HG03025 (cell line): ENCODE measurements around the gene ZNF878.

Experiments used
- ATAC-seq: cut with Tn5 transposase; IDR thresholded peaks from one replicate; pipeline ENCODE4 v1.9.1; 2021; ENCODE audit warnings: mild to moderate bottlenecking, moderate library complexity; ENCODE audit not compliant: unreplicated experiment, low FRiP score

ZNF878 gene

GRCh38 chr19:12035220-12036172 is 17.3 kb downstream of the ZNF878 start, which contains the start of gene ZNF433:
Gene ZNF433, minus strand, starts transcription at chr19:12035679. Its CDS starts 140 bp downstream, at chr19:12035539.
- no peak for ATAC-seq

GRCh38 chr19:12034620-12035019 is 18.1 kb downstream of the ZNF878 start:
- no peak for ATAC-seq

- ATAC-seq, result no peak
Measured at GRCh38 chr19:12034198-12034597, 18.6 kb downstream of the ZNF878 start.

- ATAC-seq, result no peak
Measured at GRCh38 chr19:12015753-12016116, 37.0 kb downstream of the ZNF878 start.

- no peak for ATAC-seq
Measured at GRCh38 chr19:12015015-12015752, 37.6 kb downstream of the ZNF878 start.

GRCh38 chr19:12000152-12000981 is 52.4 kb downstream of the ZNF878 start:
- ATAC-seq, result no peak

- no peak for ATAC-seq
Measured at GRCh38 chr19:11995174-11995573, 57.6 kb downstream of the ZNF878 start.
